Measurements from ENCODE around the gene ABCA9. TPM values are rescaled to one million over a fixed set of nuclear protein-coding genes. Genes with fewer than 3 reads are reported as not detected.
A peak's percentile ranks its signal among the peaks of the same experiment; 100 is the strongest.

ABCA9 gene
- total and polyA plus RNA-seq, 2 of the 13 experiments (the other 11 are each of a cell fraction or from before 2014, with no cell fraction given) = 0.04 TPM; not detected in 1

- TF ChIP-seq, protein P1, sequence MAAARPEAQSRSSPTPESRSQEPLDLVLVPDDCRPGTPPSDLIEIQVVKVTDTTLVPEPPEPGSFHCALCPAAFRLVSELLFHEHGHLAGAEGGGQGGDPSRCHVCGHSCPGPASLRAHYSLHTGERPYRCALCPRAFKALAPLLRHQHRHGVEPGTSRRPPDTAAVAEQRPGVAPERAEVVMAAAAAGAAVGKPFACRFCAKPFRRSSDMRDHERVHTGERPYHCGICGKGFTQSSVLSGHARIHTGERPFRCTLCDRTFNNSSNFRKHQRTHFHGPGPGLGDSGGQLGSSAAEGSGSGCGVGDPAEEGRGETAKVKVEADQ (CRISPR knock-in tag; IDR thresholded peaks at IDR 0.05; ENCODE audit: borderline replicate concordance) = no peak; the same call in 1 of the 2 replicates
- TF ChIP-seq ZNF329 (CRISPR knock-in tag; IDR thresholded peaks at IDR 0.05; ENCODE audit: low read depth) (no peak), GMEB1 (CRISPR knock-in tag; IDR thresholded peaks at IDR 0.05; ENCODE audit: borderline replicate concordance) (no peak), GRHL1 (CRISPR knock-in tag; conservative IDR thresholded peaks at IDR 0.05) (no peak), ETV6 (CRISPR knock-in tag; conservative IDR thresholded peaks at IDR 0.05) (no peak), ONECUT2 (CRISPR knock-in tag; IDR thresholded peaks at IDR 0.05) (no peak), ZNF710 (CRISPR knock-in tag; IDR thresholded peaks at IDR 0.05; ENCODE audit: borderline replicate concordance) (no peak; the same call in 1 of the 2 replicates), ZNF576 (CRISPR knock-in tag; IDR thresholded peaks at IDR 0.05) (no peak), BRCA1 (CRISPR knock-in tag; IDR thresholded peaks at IDR 0.05) (no peak), SIN3A (IDR thresholded peaks at IDR 0.05; ENCODE audit: borderline replicate concordance, low read depth, low read length) (no peak), ZNF564 (CRISPR knock-in tag; IDR thresholded peaks at IDR 0.05) (no peak), ZNF557 (CRISPR knock-in tag; IDR thresholded peaks at IDR 0.05) (peak; percentile 66; the same call in 1 of the 2 replicates), ZNF264 (CRISPR knock-in tag; IDR thresholded peaks at IDR 0.05) (peak; percentile 84; the same call in 1 of the 2 replicates), HMG20B (CRISPR knock-in tag; conservative IDR thresholded peaks at IDR 0.05) (no peak), ZBTB1 (CRISPR knock-in tag; IDR thresholded peaks at IDR 0.05; ENCODE audit: borderline replicate concordance) (no peak), SNAPC2 (CRISPR knock-in tag; IDR thresholded peaks at IDR 0.05) (no peak), ZKSCAN8 (CRISPR knock-in tag; IDR thresholded peaks at IDR 0.05; ENCODE audit: borderline replicate concordance) (peak; percentile 36; the same call in 1 of the 2 replicates), FOSL1 (CRISPR knock-in tag; IDR thresholded peaks at IDR 0.05; ENCODE audit: borderline replicate concordance) (no peak; the same call in 1 of the 2 replicates)
- TF ChIP-seq, protein P2, sequence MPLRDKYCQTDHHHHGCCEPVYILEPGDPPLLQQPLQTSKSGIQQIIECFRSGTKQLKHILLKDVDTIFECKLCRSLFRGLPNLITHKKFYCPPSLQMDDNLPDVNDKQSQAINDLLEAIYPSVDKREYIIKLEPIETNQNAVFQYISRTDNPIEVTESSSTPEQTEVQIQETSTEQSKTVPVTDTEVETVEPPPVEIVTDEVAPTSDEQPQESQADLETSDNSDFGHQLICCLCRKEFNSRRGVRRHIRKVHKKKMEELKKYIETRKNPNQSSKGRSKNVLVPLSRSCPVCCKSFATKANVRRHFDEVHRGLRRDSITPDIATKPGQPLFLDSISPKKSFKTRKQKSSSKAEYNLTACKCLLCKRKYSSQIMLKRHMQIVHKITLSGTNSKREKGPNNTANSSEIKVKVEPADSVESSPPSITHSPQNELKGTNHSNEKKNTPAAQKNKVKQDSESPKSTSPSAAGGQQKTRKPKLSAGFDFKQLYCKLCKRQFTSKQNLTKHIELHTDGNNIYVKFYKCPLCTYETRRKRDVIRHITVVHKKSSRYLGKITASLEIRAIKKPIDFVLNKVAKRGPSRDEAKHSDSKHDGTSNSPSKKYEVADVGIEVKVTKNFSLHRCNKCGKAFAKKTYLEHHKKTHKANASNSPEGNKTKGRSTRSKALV (CRISPR knock-in tag; IDR thresholded peaks at IDR 0.05) = 0 out of 2 replicates have a peak, but pooled peaks have one; percentile 47
- TF ChIP-seq, protein P3, sequence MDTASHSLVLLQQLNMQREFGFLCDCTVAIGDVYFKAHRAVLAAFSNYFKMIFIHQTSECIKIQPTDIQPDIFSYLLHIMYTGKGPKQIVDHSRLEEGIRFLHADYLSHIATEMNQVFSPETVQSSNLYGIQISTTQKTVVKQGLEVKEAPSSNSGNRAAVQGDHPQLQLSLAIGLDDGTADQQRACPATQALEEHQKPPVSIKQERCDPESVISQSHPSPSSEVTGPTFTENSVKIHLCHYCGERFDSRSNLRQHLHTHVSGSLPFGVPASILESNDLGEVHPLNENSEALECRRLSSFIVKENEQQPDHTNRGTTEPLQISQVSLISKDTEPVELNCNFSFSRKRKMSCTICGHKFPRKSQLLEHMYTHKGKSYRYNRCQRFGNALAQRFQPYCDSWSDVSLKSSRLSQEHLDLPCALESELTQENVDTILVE (CRISPR knock-in tag; IDR thresholded peaks at IDR 0.05) = no peak
These were observed 122.7 kb downstream of the ABCA9 start (continued) for GRCh38 chr17:68937890-68938514.
